HepG2 (cell line): ENCODE data around the gene CCNB1. TPM values are rescaled to one million over a fixed set of nuclear protein-coding genes. Genes with fewer than 3 reads are reported as not detected.

Experiments
- ATAC-seq: fragments of 200-7000 bp; cut with Tn5 transposase; 3 replicates; pipeline ENCODE4 v1.9.1; 2020; ENCODE audit warnings: mild to moderate bottlenecking, moderate library complexity
- BruUV-seq: library from RNA; stranded (reverse); fragments of 400-500 nt; replicated peaks from 2 replicates; lab custom pipeline; 2021; lab: Mats Ljungman, UMichigan
- CTCF ChIA-PET: fragments of 300-600 bp; formaldehyde crosslinking; extraction: SDS; loops from one replicate; lab custom pipeline; 2021; ENCODE audit warnings: low total read pairs, inconsistent platforms, low intra/inter-chr PET ratio; lab: Yijun Ruan, JAX
- POLR2A ChIA-PET: fragments of 350-600 bp; sonication (Branson Sonifier 250); formaldehyde crosslinking; loops from one replicate; lab custom pipeline; 2020; ENCODE audit warnings: antibody characterized with exemption, inconsistent platforms; lab: Yijun Ruan, JAX
- DNase-seq: peaks from one replicate; pipeline ENCODE4 v3.0.0-alpha.2; 2015; ENCODE audit warnings: low spot score
- FAIRE-seq: peaks from 3 replicates; lab custom pipeline; 2011; peaks lifted over from hg19 to GRCh38; lab: Jason Lieb, UNC
- H2AFZ ChIP-seq: one replicate; pipeline ENCODE4 v1.6.1; 2011; ENCODE audit warnings: low read length, inconsistent platforms
- H3K27ac ChIP-seq: fragments of 300-600 bp; 3 replicates; pipeline ENCODE4 v1.8.0; 2011; ENCODE audit warnings: mixed run types, mild to moderate bottlenecking, mixed read lengths, low read length, inconsistent platforms; ENCODE audit not compliant: insufficient read depth; ENCODE audit errors: extremely low read length
- H3K27me3 ChIP-seq, 2 experiments: fragments of 200-600 bp in 1 of 2; 2 replicates in 1 of 2; 3 replicates in 1 of 2; pipeline versions ENCODE4 v1.6.0 to v1.8.0; 2011; ENCODE audit warnings: low read length in 2 of 2, mild to moderate bottlenecking in 2 of 2, moderate library complexity in 2 of 2, inconsistent platforms in 1 of 2; ENCODE audit not compliant: insufficient read depth in 2 of 2, control insufficient read depth in 1 of 2
- H3K36me3 ChIP-seq, 2 experiments: fragments of 200-600 bp in 1 of 2; replicated peaks in 1 of 2; 2 replicates in 1 of 2; 3 replicates in 1 of 2; pipeline versions ENCODE4 v1.5.1 to v1.8.0; 2011; ENCODE audit warnings: low read length in 2 of 2, inconsistent platforms in 1 of 2; ENCODE audit not compliant: insufficient read depth in 2 of 2, control insufficient read depth in 1 of 2
- H3K4me1 ChIP-seq: 2 replicates; pipeline ENCODE4 v1.5.1; 2012; ENCODE audit warnings: low read length, inconsistent platforms; ENCODE audit not compliant: insufficient read depth
- H3K4me2 ChIP-seq: 2 replicates; pipeline ENCODE4 v1.6.0; 2011; ENCODE audit warnings: low read depth, low read length, inconsistent platforms
- H3K4me3 ChIP-seq, 3 experiments: fragments of 200-600 bp in 1 of 3; sonication (generic), shearing (Covaris generic) in 1 of 3; replicated peaks in 1 of 3; 2 replicates each; pipeline ENCODE4 v1.5.1; 2011 to 2016; ENCODE audit warnings: low read length in 3 of 3, inconsistent platforms in 2 of 3, low read depth in 2 of 3, mild to moderate bottlenecking in 2 of 3, control low read depth in 1 of 3, mixed read lengths in 1 of 3; ENCODE audit not compliant: insufficient read depth in 1 of 3
- H3K79me2 ChIP-seq: one replicate; pipeline ENCODE4 v1.6.1; 2011; ENCODE audit warnings: low read length, inconsistent platforms; ENCODE audit not compliant: insufficient read depth
- H3K9ac ChIP-seq: 2 replicates; pipeline ENCODE4 v1.6.0; 2011; ENCODE audit warnings: mild to moderate bottlenecking, low read depth, low read length, inconsistent platforms; ENCODE audit not compliant: insufficient read depth
- H3K9me3 ChIP-seq: 2 replicates; pipeline ENCODE4 v1.5.1; 2012; ENCODE audit warnings: mild to moderate bottlenecking, low read length
- H4K20me1 ChIP-seq: 2 replicates; pipeline ENCODE4 v1.6.0; 2011; ENCODE audit warnings: inconsistent platforms, mild to moderate bottlenecking, low read length, moderate library complexity; ENCODE audit not compliant: insufficient read depth
- ADNP ChIP-seq: sonication (generic); formaldehyde crosslinking; IDR thresholded peaks from 2 replicates; pipeline ENCODE4 v1.4.0; 2020; ENCODE audit warnings: missing genetic modification reagents
- AKAP8 ChIP-seq: sonication (generic); formaldehyde crosslinking; IDR thresholded peaks from 2 replicates; pipeline ENCODE4 v1.5.1; 2020; ENCODE audit warnings: mild to moderate bottlenecking, missing genetic modification reagents
- BHLHE40 ChIP-seq: IDR thresholded peaks from 2 replicates; pipeline ENCODE4 v1.6.1; 2011; ENCODE audit warnings: low read length, improper control_type of control experiment
- FUBP1 ChIP-seq: sonication (generic); formaldehyde crosslinking; IDR thresholded peaks from 2 replicates; pipeline ENCODE4 v1.5.1; 2020; ENCODE audit warnings: missing genetic modification reagents, mild to moderate bottlenecking, borderline replicate concordance
- IRF2 ChIP-seq: IDR thresholded peaks from 2 replicates; pipeline ENCODE4 v1.6.1; 2018; ENCODE audit warnings: missing genetic modification reagents, missing compliant biosample characterization
- MLXIP ChIP-seq: sonication (generic); formaldehyde crosslinking; IDR thresholded peaks from 2 replicates; pipeline ENCODE4 v1.9.0; 2021; ENCODE audit warnings: missing genetic modification reagents, borderline replicate concordance
- MXD3 ChIP-seq: IDR thresholded peaks from 2 replicates; pipeline ENCODE4 v1.6.1; 2016; ENCODE audit warnings: mild to moderate bottlenecking, missing biosample characterization, missing genetic modification reagents
- NONO ChIP-seq, 2 experiments: fragments of 450-650 bp in 1 of 2; sonication (generic) in 1 of 2; formaldehyde crosslinking in 1 of 2; IDR thresholded peaks in 1 of 2; conservative IDR thresholded peaks in 1 of 2; 2 replicates each; pipeline versions ENCODE4 v1.6.1 to v1.8.0; 2017 to 2022; ENCODE audit warnings: mild to moderate bottlenecking in 1 of 2, missing genetic modification reagents in 1 of 2, moderate library complexity in 1 of 2
- PHF5A ChIP-seq: IDR thresholded peaks from one replicate; pipeline ENCODE4 v1.6.1; 2018; ENCODE audit warnings: low read depth, missing genetic modification reagents; ENCODE audit not compliant: unreplicated experiment
- RAD21 ChIP-seq: fragments of 450-650 bp; formaldehyde crosslinking; IDR thresholded peaks from 2 replicates; pipeline ENCODE4 v1.5.0; 2020; ENCODE audit warnings: mild to moderate bottlenecking
- ZBTB10 ChIP-seq: sonication (generic); formaldehyde crosslinking; IDR thresholded peaks from 2 replicates; pipeline ENCODE4 v1.4.0; 2020; ENCODE audit warnings: missing genetic modification reagents, borderline replicate concordance
- ZNF597 ChIP-seq: sonication (generic); formaldehyde crosslinking; IDR thresholded peaks from 2 replicates; pipeline ENCODE4 v1.5.0; 2020; ENCODE audit warnings: missing genetic modification reagents
- ZNF740 ChIP-seq: sonication (generic); formaldehyde crosslinking; IDR thresholded peaks from 2 replicates; pipeline ENCODE4 v1.4.0; 2020; ENCODE audit warnings: missing genetic modification reagents
- ZSCAN25 ChIP-seq: sonication (generic); formaldehyde crosslinking; IDR thresholded peaks from 2 replicates; pipeline ENCODE4 v1.8.0; 2022; ENCODE audit warnings: mild to moderate bottlenecking, missing genetic modification reagents
- WGBS: methylation state at CpG from one replicate; pipeline ENCODE4 v1.1.6; 2017; ENCODE audit warnings: low lambda C conversion rate; 5-methylcytosine and 5-hydroxymethylcytosine counted together
- in situ Hi-C: cut with HindIII; loops from 2 replicates; pipeline ENCODE4 v1.10.0; 2017; ENCODE audit warnings: low pct_unique_long_range_greater_than_20kb; ENCODE audit not compliant: extremely low pct_ligation_motif_present
- intact Hi-C: fragments of 100-400 bp; cut with micrococcal nuclease; formaldehyde crosslinking; loops from one replicate; pipeline ENCODE4 v1.10.0; 2022; ENCODE audit not compliant: unreplicated experiment
- polyA plus RNA-seq, 8 experiments: library from polyadenylated mRNA; depleted of rRNA in 3 of 8; stranded (reverse) in 7 of 8; unstranded in 1 of 8; fragments of >200 nt; fragmentation: Illumina TruSeq in 4 of 8; extraction: Trizol in 4 of 8; gene quantifications; 2 replicates each; pipeline versions ENCODE4 v1.2.1 to v1.2.3, GENCODE V29; 2011 to 2016; ENCODE audit warnings: low read depth in 4 of 8, missing spikeins in 1 of 8, mixed read lengths in 1 of 8; ENCODE audit not compliant: insufficient read depth in 1 of 8
- total RNA-seq, 5 experiments: library from RNA; depleted of rRNA; stranded (reverse); fragments of >200 nt; fragmentation: Illumina TruSeq; extraction: Trizol; gene quantifications; 2 replicates each; pipeline ENCODE4 v1.2.3, GENCODE V29; 2016; ENCODE audit warnings: low read depth in 1 of 5

The CCNB1 gene
- total and polyA plus RNA-seq, 2 of the 13 experiments (the other 11 are each of a cell fraction or from before 2014, with no cell fraction given): 82.3 to 316 TPM

- TF ChIP-seq ZBTB10: no peak
- no peak for TF ChIP-seq ADNP (CRISPR knock-in tag)
- TF ChIP-seq ZSCAN25: no peak
- no peak for TF ChIP-seq ZNF597
- no peak for TF ChIP-seq IRF2 (CRISPR knock-in tag)
These were observed 17.7 kb downstream of the CCNB1 start (continued) for GRCh38 chr5:69184621-69185020.

GRCh38 chr5:69187342-69187741 is 20.4 kb downstream of the CCNB1 start:
- H4K20me1 ChIP-seq: no peaks in the 10 kb centered on the region
- ATAC-seq (no peak), FAIRE-seq (no peak), DNase-seq (no peak)
- no peak overlapping the region for H2AFZ ChIP-seq
- H3K4me2 ChIP-seq: no peak overlapping the region
- in situ Hi-C loops: no loop called here
- no peak overlapping the region for H3K4me3 ChIP-seq
- 93% methylated on average over 2 of the region's 2 CpGs for WGBS
- peaks cover 3% of the 10 kb centered on the region for H3K79me2 ChIP-seq
- peaks cover 13% of the 10 kb centered on the region for H3K4me1 ChIP-seq
- intact Hi-C loops: no loop called here
- 0 out of 5 replicates have a peak, but pooled peaks cover 0 to 4% of the 10 kb centered on the region in 2 experiments for H3K36me3 ChIP-seq
- ChIA-PET POLR2A (interaction anchor here (0.7 kb wide), 1 partner anchor 21 kb away, joined by 5 read pairs; the partner anchor contains the start of gene CCNB1), CTCF (no interaction called here)
- no TSS peak for BruUV-seq
- no peaks in the 10 kb centered on the region; a peak in 1 of 5 replicates for H3K27me3 ChIP-seq
- H3K27ac ChIP-seq: no peak overlapping the region
- no peaks in the 10 kb centered on the region for H3K9me3 ChIP-seq
- no peak overlapping the region for H3K9ac ChIP-seq
- no peak for TF ChIP-seq BHLHE40
- no peak for TF ChIP-seq MLXIP (CRISPR knock-in tag)
- no peak for TF ChIP-seq NONO (IDR thresholded peaks at IDR 0.05)
- TF ChIP-seq NONO (CRISPR knock-in tag; conservative IDR thresholded peaks at IDR 0.05): no peak
- no peak for TF ChIP-seq ZNF740 (CRISPR knock-in tag)
- no peak for TF ChIP-seq FUBP1
- no peak for TF ChIP-seq PHF5A (CRISPR knock-in tag)
- TF ChIP-seq MXD3: no peak
- TF ChIP-seq RAD21 (CRISPR knock-in tag): no peak
- no peak for TF ChIP-seq AKAP8 (CRISPR knock-in tag)
